Activated T-cell treated with anti-CD3 and anti-CD28 coated beads, Interleukin-2, amount 50 U/mL, for 48 hours (primary cell): ENCODE results near the gene MYLK.
"Not testable (repeated sequence)": the region's sequence is repeated elsewhere in the genome, so short reads cannot be mapped to it uniquely, and the experiment has no call there.

Experiments
- DNase-seq, 2 experiments: peaks; one replicate each; pipeline ENCODE4 v3.0.0-alpha.2; 2020

Gene MYLK, protein sequence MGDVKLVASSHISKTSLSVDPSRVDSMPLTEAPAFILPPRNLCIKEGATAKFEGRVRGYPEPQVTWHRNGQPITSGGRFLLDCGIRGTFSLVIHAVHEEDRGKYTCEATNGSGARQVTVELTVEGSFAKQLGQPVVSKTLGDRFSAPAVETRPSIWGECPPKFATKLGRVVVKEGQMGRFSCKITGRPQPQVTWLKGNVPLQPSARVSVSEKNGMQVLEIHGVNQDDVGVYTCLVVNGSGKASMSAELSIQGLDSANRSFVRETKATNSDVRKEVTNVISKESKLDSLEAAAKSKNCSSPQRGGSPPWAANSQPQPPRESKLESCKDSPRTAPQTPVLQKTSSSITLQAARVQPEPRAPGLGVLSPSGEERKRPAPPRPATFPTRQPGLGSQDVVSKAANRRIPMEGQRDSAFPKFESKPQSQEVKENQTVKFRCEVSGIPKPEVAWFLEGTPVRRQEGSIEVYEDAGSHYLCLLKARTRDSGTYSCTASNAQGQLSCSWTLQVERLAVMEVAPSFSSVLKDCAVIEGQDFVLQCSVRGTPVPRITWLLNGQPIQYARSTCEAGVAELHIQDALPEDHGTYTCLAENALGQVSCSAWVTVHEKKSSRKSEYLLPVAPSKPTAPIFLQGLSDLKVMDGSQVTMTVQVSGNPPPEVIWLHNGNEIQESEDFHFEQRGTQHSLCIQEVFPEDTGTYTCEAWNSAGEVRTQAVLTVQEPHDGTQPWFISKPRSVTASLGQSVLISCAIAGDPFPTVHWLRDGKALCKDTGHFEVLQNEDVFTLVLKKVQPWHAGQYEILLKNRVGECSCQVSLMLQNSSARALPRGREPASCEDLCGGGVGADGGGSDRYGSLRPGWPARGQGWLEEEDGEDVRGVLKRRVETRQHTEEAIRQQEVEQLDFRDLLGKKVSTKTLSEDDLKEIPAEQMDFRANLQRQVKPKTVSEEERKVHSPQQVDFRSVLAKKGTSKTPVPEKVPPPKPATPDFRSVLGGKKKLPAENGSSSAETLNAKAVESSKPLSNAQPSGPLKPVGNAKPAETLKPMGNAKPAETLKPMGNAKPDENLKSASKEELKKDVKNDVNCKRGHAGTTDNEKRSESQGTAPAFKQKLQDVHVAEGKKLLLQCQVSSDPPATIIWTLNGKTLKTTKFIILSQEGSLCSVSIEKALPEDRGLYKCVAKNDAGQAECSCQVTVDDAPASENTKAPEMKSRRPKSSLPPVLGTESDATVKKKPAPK (N-terminal part only)

DNA sequence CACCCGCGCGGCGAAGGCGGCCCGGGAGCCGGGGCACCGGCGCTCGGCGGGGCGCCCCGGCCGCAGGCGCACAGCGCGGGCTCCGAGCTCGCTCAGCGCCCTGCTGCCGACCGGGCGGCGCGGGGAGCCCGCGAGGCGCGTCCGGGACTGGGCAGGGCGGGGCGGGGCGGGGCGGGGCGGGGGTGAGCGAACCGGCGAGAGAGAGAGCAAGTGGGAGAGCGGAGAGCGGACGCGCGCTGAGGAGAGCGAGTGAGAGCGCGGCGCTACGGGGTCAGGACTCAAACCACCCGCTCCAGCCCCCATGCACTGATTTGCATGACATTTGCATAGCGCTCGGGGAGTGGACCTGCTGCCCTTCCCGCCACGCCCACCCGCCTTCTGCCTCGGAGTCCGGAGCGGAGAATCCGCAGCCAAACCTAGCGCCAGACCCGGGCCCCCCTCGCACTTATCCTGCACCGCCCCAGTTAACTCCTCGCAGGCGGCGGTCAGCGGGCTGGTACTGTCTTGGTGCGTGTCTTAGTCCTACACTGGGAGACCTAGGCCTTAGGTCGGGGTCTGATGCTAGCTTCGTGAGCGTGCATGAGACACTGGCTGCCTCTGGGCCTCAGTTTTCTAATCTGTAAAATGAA is at the start of gene MYLK:
Gene MYLK, minus strand, starts transcription at position 130 of the 629 bp plus-strand sequence. CDS start 90,491 bp downstream, outside the sequence.
- peak; percentile 59 to 67 for DNase-seq

DNA sequence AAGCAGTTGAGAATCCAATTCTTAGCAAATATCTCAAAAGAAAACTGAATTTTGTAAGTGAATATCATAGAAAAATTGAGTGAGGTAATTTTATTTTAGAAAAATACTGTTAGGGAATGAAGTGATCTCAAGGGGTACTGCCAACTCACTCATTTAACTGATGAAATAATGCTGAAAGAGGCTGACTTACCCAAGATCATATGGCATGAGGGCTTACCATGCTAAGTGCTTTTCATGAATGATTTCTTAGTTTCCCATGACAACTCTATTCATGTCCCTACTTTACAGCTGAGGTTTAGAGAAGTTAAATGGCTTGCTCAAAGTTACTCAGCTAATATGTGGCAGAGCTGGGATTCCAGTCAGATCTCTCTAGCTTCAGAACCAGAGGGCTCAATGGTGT is 46.3 kb upstream of the MYLK start:
- DNase-seq: no peak

DNA sequence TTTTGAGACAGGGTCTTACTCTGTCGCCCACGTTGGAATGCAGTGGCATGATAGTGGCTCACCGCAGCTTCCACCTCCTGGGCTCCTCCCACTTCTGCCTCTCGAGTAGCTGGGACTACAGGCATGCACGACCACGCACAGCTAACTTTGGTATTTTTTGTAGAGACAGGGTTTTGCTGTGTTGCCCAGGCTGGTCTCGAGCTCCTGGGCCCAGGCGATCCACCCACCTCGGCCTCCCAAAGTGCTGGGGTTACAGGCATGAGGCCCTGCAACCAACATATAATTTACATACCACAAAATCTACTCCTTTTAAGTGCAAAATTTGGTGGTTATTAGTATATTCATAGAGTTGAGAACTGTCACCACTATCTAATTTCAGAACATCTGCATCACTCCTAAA is 45.2 kb upstream of the MYLK start:
- no peak for DNase-seq

DNA sequence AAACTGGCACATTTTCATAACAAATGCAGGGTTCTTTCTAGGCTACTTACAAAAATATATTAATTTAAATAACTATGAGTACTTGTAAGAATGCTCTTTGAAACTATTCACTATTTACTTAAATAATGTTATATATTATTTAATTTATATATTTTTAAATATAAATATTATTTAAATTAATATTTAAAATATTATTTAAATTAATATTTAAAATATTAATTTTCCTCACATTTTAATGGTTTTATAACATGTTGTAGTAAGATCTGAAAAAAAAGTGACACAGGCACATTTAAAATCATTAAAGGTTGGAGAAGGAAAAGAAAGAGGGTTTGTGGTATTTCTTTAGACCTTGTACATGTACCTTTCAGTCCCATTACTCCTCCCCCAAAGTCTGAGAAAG is 42.3 kb upstream of the MYLK start:
- DNase-seq: no peak

DNA sequence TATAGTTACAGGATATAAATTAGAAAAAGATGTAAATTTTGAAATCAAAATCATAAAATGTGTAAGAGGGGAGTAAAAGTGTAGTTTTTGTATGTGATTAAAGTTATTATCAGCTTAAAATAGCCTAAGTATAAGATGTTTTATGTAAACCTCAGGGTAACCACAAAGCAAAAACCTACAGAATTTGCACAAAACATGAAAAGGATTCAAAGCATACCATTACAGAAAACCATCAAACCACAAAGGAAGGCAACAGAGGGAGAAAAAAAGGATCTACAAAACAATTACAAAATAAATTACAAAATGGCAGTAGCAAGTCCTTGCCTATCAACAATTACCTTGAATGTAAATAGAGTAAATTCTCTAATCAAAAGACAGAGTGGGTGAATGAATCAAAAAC is 36.7 kb upstream of the MYLK start:
- no peak for DNase-seq

DNA sequence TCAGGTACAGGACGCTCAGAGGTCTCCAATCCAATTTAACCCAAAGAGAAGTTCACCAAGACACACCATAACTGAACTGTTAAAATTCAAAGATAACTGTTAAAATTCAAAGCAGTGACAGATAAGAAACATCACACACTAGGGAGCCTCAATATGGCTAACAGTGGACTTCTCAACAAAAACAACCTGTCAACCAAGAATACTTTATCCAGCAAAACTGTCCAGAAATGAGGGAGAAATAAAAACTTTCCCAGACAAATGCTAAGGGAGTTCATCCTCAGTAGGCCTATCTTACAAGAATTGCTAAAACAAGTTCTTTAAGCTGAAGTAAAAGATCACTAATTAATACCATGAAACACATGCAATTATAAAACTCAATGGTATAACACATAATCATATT is 36.3 kb upstream of the MYLK start:
- DNase-seq: no peak

DNA sequence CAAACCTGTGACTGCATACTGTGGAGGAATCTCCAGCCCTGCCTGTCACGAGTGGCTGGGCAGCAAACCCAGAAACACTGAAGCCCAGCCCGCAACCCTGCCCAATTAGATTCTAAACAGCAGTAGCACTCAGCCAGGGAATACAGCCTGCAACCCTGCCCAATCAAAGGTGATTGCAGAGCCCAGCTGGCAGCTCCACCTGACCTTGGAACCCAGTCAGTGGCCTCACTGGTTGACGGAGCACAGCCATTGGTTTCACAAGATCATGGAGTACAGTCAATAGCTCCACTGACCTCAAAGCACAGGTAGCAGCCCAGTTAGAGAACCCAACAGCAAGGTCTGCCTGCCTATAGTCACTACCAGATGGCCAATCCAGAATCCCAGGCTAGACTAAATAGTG is 35.2 kb upstream of the MYLK start:
- no peak for DNase-seq

DNA sequence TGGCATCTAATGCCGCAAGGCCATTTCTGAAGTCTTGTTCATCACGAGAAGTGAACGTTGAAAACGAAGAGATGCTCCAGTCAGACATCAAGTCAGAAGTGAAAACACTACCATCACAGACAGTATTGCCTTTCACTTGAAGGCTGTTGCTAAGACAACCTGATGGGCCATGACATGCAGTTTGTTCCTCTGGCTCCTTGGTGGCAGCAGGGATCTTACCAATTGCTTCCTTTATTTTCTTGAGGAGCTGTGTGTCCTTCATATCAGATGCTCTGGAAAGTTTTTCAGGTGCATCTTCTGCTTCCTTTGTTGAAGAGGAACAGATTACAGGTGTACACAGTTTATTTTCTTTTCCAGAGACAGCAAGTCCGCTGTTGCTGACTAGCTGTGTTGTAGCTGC is 30.7 kb upstream of the MYLK start:
- DNase-seq: no peak

DNA sequence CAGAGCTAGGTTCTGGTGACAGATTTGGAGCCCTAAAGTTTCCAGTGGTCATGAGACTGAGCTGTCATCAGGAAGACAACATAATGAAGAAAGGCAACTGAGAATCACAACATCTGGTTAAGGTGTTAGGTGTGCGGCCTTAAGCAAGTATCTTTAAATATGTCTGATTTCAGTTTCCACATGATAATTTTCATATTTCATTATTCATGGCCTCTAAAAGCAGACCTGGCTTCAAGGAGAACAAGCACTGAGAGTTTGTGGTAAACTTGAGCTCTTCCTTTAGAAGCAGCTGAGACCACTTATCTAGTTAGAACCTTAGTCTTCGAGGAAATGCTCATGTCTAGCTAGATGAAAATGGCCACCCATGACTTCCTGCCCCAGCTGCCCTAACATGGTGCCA is 25.7 kb upstream of the MYLK start:
- no peak for DNase-seq

DNA sequence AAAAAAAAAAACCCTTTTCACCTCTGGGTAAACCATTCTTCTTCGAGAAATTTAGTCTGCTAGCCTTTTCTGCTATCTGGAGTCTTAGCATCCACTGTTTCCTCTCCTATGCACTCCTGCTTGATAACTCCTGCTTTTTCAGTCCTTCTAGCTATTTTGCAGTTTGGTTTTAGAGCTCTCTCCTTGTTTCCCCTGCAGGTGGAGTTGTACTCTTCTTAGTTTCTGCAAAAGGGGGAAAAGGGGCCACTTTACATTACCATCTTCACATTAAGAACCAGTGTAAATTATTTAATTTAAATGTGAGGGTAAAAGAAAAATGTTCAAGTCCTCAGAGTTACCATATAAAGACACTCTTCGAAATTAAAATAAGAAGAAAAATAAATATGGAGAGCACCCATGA is 23.6 kb upstream of the MYLK start:
- DNase-seq: no peak

DNA sequence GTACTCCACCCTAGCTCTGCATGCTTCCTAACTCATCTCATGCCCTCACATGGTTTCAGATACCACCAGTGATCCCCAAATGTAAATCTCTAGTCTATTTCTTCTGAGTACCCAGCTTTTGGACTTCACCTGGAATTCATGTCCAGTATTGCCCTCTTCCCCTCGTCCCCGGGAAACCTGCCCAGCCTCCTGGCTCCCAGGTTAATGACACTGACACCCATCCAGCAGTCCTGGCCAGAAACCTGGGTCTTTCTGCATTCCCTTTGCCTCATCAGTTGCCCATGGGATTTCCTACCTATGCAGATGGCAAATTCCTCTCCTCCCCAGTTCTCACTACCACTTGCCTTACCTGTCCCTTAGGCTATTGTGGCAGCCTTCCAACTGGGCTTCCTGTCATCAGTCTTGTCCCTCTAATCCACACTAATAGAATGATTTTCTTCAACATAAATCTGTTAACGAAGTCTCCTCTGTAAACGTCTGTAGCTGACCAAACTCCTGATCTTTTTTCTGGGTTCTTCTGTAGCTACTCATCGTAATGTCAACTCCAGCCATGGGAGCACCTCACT is 15.3 kb upstream of the MYLK start:
- no peak for DNase-seq

DNA sequence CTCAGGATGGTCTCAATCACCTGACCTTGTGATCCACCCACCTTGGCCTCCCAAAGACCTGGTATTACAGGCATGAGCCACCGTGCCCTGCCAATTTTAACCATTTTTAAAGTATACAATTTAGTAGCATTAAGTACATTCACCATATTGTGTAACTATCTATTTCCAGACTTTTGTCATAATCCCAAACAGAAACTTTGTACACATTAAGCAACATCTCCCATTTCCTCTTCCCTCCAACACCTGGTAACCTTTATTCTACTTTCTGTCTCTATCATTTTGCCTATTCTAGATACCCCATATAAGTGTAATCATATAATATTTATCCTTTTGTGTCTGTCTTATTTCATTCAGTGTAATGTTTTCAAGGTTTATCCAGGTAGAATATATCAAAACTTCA is 8.9 kb upstream of the MYLK start:
- no peak for DNase-seq

DNA sequence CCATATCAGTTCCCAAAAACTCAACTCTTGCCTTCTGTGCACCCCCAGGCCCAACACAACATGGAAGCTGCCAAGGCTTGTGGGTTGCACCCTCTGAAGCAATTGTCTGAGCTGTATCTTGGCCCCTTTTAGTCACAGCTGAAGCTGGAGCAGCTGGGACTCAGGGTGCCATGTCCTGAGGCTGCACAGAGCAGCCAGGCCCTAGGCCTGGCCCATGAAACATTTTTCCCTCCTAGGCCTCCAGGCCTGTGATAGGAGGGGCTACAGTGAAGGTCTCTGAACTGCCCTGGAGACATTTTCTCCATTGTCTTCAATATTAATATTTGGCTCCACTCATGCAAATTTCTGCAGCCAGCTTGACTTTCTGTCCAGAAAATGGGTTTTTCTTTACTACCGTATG is 8.1 kb upstream of the MYLK start:
- no peak for DNase-seq

DNA sequence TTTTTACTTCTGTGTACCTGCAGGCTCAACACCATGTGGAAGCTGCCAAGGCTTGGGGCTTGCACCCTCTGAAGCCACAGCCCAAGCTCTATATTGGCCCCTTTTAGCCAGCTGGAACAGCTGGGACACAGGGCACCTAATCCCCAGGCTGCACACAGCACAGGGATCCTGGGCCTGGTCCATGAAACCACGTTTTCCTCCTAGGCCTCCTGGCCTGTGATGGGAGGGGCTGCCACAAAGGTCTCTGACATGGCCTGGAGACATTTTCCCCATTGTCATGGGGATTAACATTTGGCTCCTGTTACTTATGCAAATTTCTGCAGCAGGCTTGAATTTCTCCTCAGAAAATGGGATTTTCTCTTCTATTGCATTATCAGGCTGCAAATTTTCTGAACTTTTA is 6.9 kb upstream of the MYLK start:
- not testable (repeated sequence) for DNase-seq

DNA sequence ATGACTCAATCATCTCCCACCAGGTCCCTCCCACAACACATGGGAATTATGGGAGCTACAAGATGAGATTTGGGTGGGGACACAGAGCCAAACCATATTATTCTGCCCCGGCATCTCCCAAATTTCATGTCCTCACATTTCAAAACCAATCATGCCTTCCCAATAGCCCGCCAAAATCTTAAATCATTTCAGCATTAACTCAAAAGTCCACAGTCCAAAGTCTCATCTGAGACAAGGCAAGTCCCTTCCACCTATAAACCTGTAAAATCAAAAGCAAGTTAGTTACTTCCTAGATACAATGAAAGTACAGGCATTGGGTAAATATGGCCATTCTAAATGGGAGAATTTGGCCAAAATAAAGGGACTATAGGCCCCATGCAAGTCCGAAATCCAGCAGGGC is 6.0 kb upstream of the MYLK start:
- not testable (repeated sequence) for DNase-seq

DNA sequence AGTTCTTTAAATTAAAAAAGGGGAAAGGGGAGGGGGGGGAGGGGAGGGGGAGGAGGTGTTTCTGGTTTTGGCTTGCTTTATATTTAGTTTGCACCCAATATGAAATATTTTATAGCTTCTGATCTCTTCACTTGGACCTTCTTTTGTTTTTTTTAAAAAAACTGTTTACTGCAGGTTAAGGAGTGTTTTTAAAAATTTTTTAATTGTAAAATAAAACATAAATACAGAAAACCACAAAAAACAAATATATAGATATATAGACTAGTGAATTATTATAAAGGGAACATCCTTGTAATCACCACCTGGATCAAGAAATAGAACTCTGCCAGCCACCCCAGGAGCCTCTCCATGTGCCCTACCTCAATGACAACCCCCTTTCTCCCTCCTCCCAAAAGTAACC is 861 bp upstream of the MYLK start:
- no peak for DNase-seq

DNA sequence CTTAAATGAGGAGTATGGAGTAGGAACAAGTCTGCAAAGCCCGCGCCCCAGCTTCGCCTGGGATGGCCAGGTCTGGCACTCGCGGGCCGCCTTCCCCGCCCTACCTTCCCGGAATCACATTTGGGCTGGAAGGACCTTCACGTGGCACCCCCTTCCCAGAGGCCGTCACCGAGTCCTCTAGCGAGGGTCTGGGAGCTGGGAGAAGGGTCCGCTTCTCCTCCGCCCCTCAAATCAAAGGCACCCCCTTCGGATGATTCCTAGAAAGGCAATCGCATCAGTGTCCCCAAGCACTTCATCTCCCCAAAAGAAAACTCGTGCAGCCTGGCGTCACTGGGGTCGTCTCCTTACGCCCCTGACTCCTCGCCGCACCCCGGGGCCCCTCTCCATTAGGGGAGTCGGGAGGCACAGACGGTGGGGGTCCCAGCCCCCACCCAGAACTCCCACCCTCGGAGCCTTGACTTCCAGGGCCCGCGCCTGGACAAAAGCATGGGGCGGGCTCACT is 380 bp downstream of the MYLK start:
- DNase-seq: peak in 1 of 2 experiments; percentile 20

DNA sequence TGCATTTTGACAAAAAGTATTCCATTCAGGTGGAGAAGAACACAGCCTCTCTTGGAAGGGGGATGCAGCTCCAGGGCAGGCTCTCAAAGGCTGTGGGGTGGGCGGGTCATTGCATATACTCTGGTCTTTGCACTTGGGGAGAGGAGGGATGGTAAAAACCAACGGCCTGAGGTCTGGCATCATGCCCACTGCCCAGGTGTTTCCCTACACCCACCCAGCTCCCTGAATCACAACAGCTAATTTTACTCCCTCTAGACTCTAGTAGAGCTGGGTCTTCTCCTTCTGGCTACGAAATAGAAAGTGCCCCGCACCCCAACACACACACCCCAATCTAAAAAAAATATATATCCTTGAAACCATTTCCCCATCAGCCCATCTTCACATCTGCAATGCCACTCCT is 1.0 kb downstream of the MYLK start:
- no peak for DNase-seq

DNA sequence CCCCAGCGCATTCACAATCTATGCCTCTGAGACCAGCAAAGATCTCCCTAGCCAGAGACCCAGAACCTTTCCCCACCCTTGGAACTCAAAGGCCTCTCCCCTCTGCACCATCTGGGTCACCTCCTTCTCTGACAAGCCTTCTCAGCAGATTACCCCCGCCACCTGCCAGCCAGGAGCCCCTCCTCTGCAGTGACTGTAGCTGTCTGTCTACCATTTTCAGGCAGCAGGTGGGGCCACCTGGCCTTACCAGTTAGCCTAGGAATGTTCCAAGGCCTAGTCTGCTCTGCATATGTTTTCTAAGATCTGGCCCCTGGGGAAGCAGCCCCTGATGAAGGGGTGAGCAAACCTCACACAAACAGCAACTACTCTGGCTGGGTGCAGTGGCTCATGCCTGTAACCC is 2.4 kb downstream of the MYLK start:
- no peak for DNase-seq

DNA sequence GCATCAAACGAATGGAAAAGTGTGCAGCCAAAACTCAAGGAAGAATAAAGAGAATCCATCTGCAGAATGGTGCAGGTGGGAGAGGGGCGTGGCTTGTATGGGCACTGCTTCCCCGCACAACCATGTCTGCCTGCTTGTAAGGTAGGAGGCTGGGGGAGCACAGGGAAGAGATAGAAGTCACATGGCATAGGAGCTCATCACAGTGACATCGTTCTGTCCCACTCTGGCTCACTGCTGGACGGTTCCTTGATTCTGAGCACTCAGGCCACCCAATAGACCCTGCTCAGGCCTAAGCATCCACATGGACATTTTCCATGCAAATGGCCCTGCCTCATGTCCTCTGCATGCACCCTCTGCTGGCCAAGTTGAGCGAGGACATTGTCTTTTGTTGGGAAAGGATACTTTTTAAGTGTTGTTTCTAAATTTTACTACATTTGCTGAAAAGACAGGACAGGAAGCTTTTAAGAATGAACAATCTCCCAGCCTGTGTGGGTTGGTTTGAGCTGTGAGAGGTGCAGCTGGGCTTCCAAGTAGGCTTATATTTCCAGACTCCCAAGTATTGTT is 3.1 kb downstream of the MYLK start:
- no peak for DNase-seq

DNA sequence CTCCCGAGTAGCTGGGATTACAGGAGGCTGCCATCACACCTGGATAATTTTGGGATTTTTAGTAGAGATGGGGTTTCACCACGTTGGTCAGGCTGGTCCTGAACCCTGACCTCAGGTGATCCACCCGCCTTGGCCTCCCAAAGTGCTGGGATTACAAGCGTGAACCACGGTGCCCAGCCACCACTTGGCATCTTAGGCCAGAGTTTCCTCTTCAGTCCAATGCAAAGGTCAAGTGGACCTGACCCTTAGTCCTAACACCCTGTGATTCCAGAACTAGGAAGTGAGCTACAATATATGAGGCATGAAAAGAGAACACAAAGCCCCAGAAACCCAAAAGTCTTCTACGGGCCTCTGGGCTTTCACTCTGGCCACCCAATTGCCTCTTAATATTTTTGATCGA is 5.3 kb downstream of the MYLK start:
- DNase-seq: no peak

DNA sequence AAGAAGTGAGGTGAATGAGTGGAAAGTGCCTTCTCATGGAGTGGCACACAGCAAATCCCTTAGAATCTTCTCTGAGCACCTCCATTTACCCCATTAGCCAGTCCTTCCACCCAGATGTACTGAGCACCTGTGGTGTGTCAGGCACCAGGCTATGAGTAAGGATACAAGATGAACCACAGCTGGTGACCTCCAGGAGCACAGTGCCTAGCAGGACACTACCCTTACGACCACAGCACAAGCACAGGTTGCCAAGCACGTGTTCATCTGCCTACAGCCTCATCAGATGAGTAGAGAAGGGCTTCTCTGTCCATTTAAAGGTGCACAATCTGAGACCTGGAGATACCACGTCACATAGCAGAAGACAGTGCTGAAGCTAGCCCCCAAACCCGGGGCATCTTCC is 6.2 kb downstream of the MYLK start:
- no peak for DNase-seq
